Right kidney (tissue), 1 donor: ENCODE measurements around the gene ANO3.
"Not testable (repeated sequence)": the region's sequence is repeated elsewhere in the genome, so short reads cannot be mapped to it uniquely, and the experiment has no call there.

ENCODE experiments used
- DNase-seq: peaks from one replicate; pipeline ENCODE4 v3.0.0-alpha.2; 2016

Gene ANO3

GRCh38 chr11:26626346-26626745, 294.4 kb downstream of the ANO3 start:
- no peak for DNase-seq

- no peak for DNase-seq
Measured at GRCh38 chr11:26632691-26633159, 300.8 kb downstream of the ANO3 start.

GRCh38 chr11:26643314-26643713, 311.4 kb downstream of the ANO3 start:
- not testable (repeated sequence) for DNase-seq

- peak; percentile 16 for DNase-seq
Measured at GRCh38 chr11:26649884-26650283, 318.0 kb downstream of the ANO3 start.

GRCh38 chr11:26651916-26652315, 320.0 kb downstream of the ANO3 start:
- DNase-seq, result no peak

GRCh38 chr11:26655287-26655686, 323.4 kb downstream of the ANO3 start:
- DNase-seq, result no peak

GRCh38 chr11:26662916-26663315, 331.0 kb downstream of the ANO3 start:
- no peak for DNase-seq

- no peak for DNase-seq
Measured at GRCh38 chr11:26665036-26665435, 333.1 kb downstream of the ANO3 start.

- no peak for DNase-seq
Measured at GRCh38 chr11:26665946-26666345, 334.0 kb downstream of the ANO3 start.

GRCh38 chr11:26675233-26675928, 343.5 kb downstream of the ANO3 start:
- DNase-seq, result no peak

GRCh38 chr11:26676641-26677040, 344.7 kb downstream of the ANO3 start:
- DNase-seq, result no peak

- no peak for DNase-seq
Measured at GRCh38 chr11:26677566-26677965, 345.6 kb downstream of the ANO3 start.

- no peak for DNase-seq
Measured at GRCh38 chr11:26687351-26687750, 355.4 kb downstream of the ANO3 start.

- no peak for DNase-seq
Measured at GRCh38 chr11:26688701-26689100, 356.8 kb downstream of the ANO3 start.

- no peak for DNase-seq
Measured at GRCh38 chr11:26696330-26696729, 364.4 kb downstream of the ANO3 start.

- DNase-seq, result no peak
Measured at GRCh38 chr11:26698224-26698623, 366.3 kb downstream of the ANO3 start.

GRCh38 chr11:26700574-26701235, 368.8 kb downstream of the ANO3 start:
- no peak for DNase-seq

- no peak for DNase-seq
Measured at GRCh38 chr11:26702406-26702805, 370.5 kb downstream of the ANO3 start.

- no peak for DNase-seq
Measured at GRCh38 chr11:26703411-26704191, 371.7 kb downstream of the ANO3 start.

GRCh38 chr11:26704249-26704648, 372.3 kb downstream of the ANO3 start:
- no peak for DNase-seq

- no peak for DNase-seq
Measured at GRCh38 chr11:26706181-26706580, 374.3 kb downstream of the ANO3 start.

GRCh38 chr11:26708736-26709456, 377.0 kb downstream of the ANO3 start:
- no peak for DNase-seq

GRCh38 chr11:26710489-26710888, 378.6 kb downstream of the ANO3 start:
- DNase-seq, result no peak
